HG02759 (cell line): ENCODE measurements around the gene BIRC3.
"Not testable (repeated sequence)": the region's sequence is repeated elsewhere in the genome, so short reads cannot be mapped to it uniquely, and the experiment has no call there.

Experiments
- ATAC-seq: cut with Tn5 transposase; IDR thresholded peaks from one replicate; pipeline ENCODE4 v1.9.1; 2021; ENCODE audit warnings: mild to moderate bottlenecking, moderate library complexity; ENCODE audit not compliant: unreplicated experiment

Gene BIRC3

GRCh38 chr11:102322560-102322959, 5.3 kb downstream of the BIRC3 start:
- ATAC-seq = no peak

GRCh38 chr11:102323542-102324251, 6.4 kb downstream of the BIRC3 start:
- no peak for ATAC-seq

GRCh38 chr11:102325088-102325487, 7.8 kb downstream of the BIRC3 start:
- no peak for ATAC-seq

GRCh38 chr11:102328748-102329147, 11.5 kb downstream of the BIRC3 start:
- no peak for ATAC-seq

- ATAC-seq = no peak
These were observed 12.9 kb downstream of the BIRC3 start for GRCh38 chr11:102330231-102330630.

- no peak for ATAC-seq
These were observed 14.1 kb downstream of the BIRC3 start for GRCh38 chr11:102331341-102331740.

- no peak for ATAC-seq
These were observed 15.3 kb downstream of the BIRC3 start for GRCh38 chr11:102332611-102332994.

- ATAC-seq = no peak
These were observed 21.3 kb downstream of the BIRC3 start for GRCh38 chr11:102338479-102339010.

- ATAC-seq = not testable (repeated sequence)
These were observed 24.0 kb downstream of the BIRC3 start for GRCh38 chr11:102341311-102341710.

GRCh38 chr11:102341844-102342318, 24.6 kb downstream of the BIRC3 start:
- peak; percentile 45 for ATAC-seq

GRCh38 chr11:102343809-102344208, 26.5 kb downstream of the BIRC3 start:
- no peak for ATAC-seq

GRCh38 chr11:102345904-102346303, 28.6 kb downstream of the BIRC3 start:
- ATAC-seq = peak; percentile 22

- no peak for ATAC-seq
These were observed 29.1 kb downstream of the BIRC3 start for GRCh38 chr11:102346456-102346747.

GRCh38 chr11:102346748-102347461, 29.6 kb downstream of the BIRC3 start, which contains the start of gene BIRC2:
BIRC2 (plus strand) TSS chr11:102347214; CDS start chr11:102349855, 2,641 bp downstream.
- ATAC-seq = peak; percentile 87

- peak; percentile 19 for ATAC-seq
These were observed 30.4 kb downstream of the BIRC3 start for GRCh38 chr11:102347462-102348370.

GRCh38 chr11:102357116-102357515, 39.8 kb downstream of the BIRC3 start:
- ATAC-seq = no peak

- ATAC-seq = no peak
These were observed 42.1 kb downstream of the BIRC3 start for GRCh38 chr11:102359372-102359771.

GRCh38 chr11:102360681-102361080, 43.4 kb downstream of the BIRC3 start:
- no peak for ATAC-seq

- peak; percentile 94 for ATAC-seq
These were observed 44.1 kb downstream of the BIRC3 start for GRCh38 chr11:102361086-102362031.

- ATAC-seq = no peak
These were observed 47.7 kb downstream of the BIRC3 start for GRCh38 chr11:102364991-102365390.
